SJCRH30 (cell line): ENCODE data around the gene PROB1. TPM values are rescaled to one million over a fixed set of nuclear protein-coding genes. Genes with fewer than 3 reads are reported as not detected.
"Not testable (repeated sequence)": the region's sequence is repeated elsewhere in the genome, so short reads cannot be mapped to it uniquely, and the experiment has no call there.

ENCODE experiments used
- DNase-seq, 2 experiments: peaks; one replicate each; pipeline ENCODE4 v3.0.0-alpha.2; 2015 to 2020
- H3K27ac ChIP-seq: fragments of 250-450 bp; sonication (Bioruptor Pico); 2 replicates; pipeline ENCODE4 v1.5.1; 2020; ENCODE audit warnings: mild to moderate bottlenecking, moderate library complexity
- H3K27me3 ChIP-seq: fragments of 250-450 bp; sonication (Bioruptor Pico); 2 replicates; pipeline ENCODE4 v1.5.1; 2020; ENCODE audit warnings: mild to moderate bottlenecking, moderate library complexity
- H3K36me3 ChIP-seq: fragments of 250-450 bp; sonication (Bioruptor Pico); 2 replicates; pipeline ENCODE4 v1.5.1; 2020; ENCODE audit warnings: mild to moderate bottlenecking, moderate library complexity
- H3K4me1 ChIP-seq: fragments of 250-450 bp; sonication (Bioruptor Pico); 2 replicates; pipeline ENCODE4 v1.5.1; 2020; ENCODE audit warnings: mild to moderate bottlenecking, moderate library complexity
- H3K4me3 ChIP-seq: fragments of 250-450 bp; sonication (Bioruptor Pico); 2 replicates; pipeline ENCODE4 v1.5.1; 2020; ENCODE audit warnings: mild to moderate bottlenecking, moderate library complexity
- H3K9me3 ChIP-seq: fragments of 250-450 bp; sonication (Bioruptor Pico); replicated peaks from 2 replicates; pipeline ENCODE4 v1.5.1; 2020; ENCODE audit warnings: mild to moderate bottlenecking, moderate library complexity
- total RNA-seq: library from RNA; depleted of rRNA; stranded (reverse); fragments of >200 nt; shearing (Covaris generic); gene quantifications from 2 replicates; pipeline ENCODE4 v1.2.3, GENCODE V29; 2014; rRNA removed

PROB1 gene, protein sequence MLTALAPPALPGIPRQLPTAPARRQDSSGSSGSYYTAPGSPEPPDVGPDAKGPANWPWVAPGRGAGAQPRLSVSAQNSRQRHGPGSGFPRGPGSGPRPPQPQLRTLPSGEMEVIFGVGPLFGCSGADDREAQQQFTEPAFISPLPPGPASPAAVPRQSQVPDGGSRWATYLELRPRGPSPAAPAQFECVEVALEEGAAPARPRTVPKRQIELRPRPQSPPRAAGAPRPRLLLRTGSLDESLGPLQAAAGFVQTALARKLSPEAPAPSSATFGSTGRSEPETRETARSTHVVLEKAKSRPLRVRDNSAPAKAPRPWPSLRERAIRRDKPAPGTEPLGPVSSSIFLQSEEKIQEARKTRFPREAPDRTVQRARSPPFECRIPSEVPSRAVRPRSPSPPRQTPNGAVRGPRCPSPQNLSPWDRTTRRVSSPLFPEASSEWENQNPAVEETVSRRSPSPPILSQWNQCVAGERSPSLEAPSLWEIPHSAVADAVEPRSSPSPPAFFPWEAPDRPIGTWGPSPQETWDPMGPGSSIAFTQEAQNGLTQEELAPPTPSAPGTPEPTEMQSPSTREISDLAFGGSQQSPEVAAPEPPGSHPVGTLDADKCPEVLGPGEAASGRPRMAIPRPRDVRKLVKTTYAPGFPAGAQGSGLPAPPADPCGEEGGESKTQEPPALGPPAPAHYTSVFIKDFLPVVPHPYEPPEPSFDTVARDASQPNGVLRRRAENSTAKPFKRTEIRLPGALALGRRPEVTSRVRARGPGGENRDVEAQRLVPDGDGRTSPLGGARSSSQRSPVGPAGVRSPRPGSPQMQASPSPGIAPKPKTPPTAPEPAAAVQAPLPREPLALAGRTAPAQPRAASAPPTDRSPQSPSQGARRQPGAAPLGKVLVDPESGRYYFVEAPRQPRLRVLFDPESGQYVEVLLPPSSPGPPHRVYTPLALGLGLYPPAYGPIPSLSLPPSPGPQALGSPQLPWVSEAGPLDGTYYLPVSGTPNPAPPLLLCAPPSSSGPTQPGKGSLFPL
- total RNA-seq: 0.38 and 0.59 TPM in 2 replicates

DNA sequence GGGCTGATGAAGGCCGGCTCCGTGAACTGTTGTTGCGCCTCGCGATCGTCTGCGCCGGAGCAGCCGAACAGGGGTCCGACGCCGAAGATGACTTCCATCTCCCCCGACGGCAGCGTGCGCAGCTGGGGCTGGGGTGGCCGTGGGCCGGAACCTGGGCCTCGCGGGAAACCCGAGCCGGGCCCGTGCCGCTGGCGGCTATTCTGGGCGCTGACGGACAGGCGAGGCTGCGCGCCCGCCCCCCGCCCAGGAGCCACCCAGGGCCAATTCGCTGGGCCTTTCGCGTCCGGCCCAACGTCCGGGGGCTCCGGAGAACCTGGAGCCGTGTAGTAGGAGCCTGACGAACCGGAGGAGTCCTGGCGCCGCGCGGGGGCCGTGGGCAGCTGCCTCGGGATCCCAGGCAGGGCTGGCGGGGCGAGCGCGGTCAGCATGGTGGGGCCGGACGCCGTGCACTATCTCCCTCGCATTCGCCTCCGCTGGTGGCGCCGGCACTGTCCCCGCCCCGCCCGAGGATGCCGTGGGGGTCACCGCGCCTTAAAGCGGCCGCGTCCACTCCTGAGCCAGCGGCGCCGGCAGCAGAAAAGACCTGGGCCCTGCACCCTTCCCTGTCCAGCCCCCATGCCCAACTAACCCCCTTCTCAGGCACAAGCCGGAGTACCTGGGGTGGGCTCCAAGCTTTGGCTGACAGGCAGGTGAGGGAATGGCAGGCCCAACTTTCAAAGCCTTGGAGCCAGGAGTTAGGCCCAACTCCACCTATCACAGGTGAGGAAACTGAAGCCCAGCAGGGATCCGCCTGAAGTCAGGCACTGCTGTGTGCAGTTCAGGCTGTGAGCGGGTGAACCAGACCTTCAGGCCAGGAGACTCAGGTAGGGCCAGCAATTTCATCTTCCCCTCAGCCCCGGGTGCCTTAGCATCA, at the start of gene PROB1:
TSS of gene PROB1 (minus strand) at position 451 of the 913 bp plus-strand sequence. CDS start at position 428, 23 bp downstream.
- no peaks in the 10 kb centered on the region for H3K36me3 ChIP-seq
- H3K4me3 ChIP-seq: no peak within 1 kb of the TSS
- peak within 1 kb of the TSS; percentile 37 for H3K27ac ChIP-seq
- DNase-seq: no peak
- no peaks in the 10 kb centered on the region for H3K27me3 ChIP-seq
- 0 out of 2 replicates have a peak, but pooled peaks cover 3% of the 10 kb centered on the region for H3K9me3 ChIP-seq
- peaks cover 14% of the 10 kb centered on the region for H3K4me1 ChIP-seq

DNA sequence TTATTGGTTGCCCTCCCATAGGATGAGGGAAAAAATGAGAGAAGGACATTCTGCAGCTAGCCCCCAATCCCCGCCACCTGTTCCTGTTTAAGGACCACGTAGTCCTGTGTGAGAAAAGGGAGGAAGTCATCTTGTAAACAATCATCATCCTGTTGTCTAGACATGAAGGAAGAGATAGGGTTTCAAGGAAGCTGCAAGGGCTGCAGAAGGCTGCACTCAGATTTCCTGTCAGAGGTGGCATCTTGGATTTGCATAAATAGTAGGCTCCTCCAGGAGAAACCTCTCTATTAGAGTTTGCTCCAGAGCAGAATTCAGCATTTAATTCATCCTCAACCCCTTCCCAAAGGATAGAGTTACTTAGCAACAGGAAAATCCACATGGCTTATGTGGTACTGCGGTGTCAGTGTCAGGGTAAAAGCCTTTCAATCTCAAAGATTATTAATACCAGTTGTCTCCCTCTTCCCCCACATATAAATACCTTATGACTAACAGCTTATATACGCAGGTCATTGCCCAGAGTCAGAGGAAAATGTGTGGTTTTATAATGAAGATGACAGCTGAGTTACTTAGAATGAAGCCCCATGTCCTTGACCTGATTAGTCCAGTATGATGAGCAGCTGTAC, 49.0 kb upstream of the PROB1 start:
- Histone ChIP-seq H3K27me3 (no peaks in the 10 kb centered on the region), H3K4me1 (peaks cover 41% of the 10 kb centered on the region), H3K36me3 (no peaks in the 10 kb centered on the region), H3K27ac (peak overlapping the region; percentile 68), H3K4me3 (no peak overlapping the region), H3K9me3 (no peaks in the 10 kb centered on the region)
- peak; percentile 80 to 87 for DNase-seq

DNA sequence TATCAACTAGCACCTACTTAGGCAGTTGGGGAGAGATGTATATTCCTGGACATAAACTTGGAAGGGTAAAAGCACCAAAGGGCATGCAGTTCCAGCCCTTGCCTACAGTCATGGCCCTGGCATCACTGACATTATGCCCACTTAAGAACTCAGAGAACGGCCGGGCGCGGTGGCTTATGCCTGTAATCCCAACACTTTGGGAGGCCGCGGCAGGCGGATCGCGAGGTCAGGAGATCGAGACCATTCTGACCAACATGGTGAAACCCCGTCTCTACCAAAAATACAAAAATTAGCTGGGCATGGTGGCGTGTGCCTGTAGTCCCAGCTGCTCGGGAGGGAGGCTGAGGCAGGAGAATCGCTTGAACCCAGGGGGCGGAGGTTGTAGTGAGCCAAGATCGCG, 45.5 kb upstream of the PROB1 start:
- H3K27me3 ChIP-seq, DNase-seq, H3K9me3 ChIP-seq, H3K4me3 ChIP-seq, H3K36me3 ChIP-seq, H3K27ac ChIP-seq: not testable (repeated sequence)
- H3K4me1 ChIP-seq: peaks cover 39% of the 10 kb centered on the region

DNA sequence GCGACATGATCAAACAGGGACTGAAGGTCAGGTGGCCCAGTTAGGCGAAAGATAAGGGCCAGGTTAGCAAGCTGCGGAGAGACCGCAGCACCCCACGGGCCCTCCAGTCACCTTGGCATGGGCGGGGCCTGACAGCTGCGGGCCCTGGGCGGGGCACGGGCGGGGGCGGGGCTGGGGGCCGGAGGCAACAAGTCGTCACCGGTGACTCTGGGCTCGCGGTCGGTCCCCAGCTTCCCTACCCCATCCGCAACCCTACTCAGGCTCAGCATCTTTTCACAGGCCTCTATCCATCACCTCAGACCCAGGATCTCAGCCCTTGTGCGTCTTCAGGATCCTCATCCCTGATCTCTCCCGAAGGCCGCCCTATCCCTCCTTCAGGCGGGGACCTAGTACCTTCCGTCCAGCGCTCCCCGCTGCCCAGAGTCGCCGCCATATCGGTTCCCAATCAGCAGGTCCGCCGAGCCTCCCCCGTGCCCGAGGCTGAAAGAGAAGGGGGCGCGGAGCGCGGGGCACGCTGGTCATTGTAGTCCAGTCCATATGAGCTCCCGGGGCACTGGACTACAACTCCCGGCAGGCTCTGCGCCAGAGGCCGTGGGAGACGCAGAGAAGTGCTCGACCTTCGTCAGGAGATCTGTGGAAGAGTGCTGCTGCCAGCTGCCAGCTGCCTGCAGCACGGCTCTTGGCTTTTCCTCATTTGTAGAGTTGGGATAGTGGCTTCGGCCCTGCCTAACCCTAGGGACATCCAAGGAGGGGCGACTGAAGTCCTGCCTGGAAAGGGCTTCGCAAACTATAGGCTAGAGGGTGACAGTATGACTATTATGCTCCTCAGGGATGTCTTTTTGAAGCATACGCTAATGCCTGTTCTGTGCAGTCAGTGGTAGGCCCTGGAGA, 44.4 kb upstream of the PROB1 start, which contains the start of gene DNAJC18:
TSS of gene DNAJC18 (minus strand) at position 513 of the 891 bp plus-strand sequence. CDS start at position 433, 80 bp downstream.
- no peaks in the 10 kb centered on the region for H3K9me3 ChIP-seq
- H3K4me1 ChIP-seq: peaks cover 28% of the 10 kb centered on the region
- H3K4me3 ChIP-seq: peak within 1 kb of the TSS; percentile 82
- peak within 1 kb of the TSS; percentile 81 for H3K27ac ChIP-seq
- H3K36me3 ChIP-seq: peaks cover 3% of the 10 kb centered on the region
- DNase-seq: peak; percentile 97 to 98
- no peaks in the 10 kb centered on the region for H3K27me3 ChIP-seq

DNA sequence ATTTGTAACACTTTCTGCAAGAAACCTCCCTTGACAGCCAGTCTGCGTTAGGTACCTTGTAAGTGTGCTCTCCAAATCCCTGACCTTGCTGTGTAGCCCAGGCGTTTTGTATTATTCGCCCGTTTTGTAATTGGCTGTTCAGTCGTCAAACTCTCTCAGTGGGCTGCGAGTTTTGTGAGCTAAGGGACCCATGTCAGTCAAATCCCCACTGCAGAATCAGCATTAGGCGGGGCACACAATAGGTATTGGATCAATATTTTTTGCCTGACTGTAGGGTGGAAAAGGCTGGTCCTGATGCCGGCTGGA, 43.8 kb upstream of the PROB1 start:
- peak overlapping the region; percentile 82 for H3K4me3 ChIP-seq
- DNase-seq: no peak
- no peaks in the 10 kb centered on the region for H3K9me3 ChIP-seq
- H3K27ac ChIP-seq: no peak overlapping the region; the same call in 1 of the 2 replicates
- peaks cover 22% of the 10 kb centered on the region for H3K4me1 ChIP-seq
- H3K36me3 ChIP-seq: peaks cover 3% of the 10 kb centered on the region
- no peaks in the 10 kb centered on the region for H3K27me3 ChIP-seq

DNA sequence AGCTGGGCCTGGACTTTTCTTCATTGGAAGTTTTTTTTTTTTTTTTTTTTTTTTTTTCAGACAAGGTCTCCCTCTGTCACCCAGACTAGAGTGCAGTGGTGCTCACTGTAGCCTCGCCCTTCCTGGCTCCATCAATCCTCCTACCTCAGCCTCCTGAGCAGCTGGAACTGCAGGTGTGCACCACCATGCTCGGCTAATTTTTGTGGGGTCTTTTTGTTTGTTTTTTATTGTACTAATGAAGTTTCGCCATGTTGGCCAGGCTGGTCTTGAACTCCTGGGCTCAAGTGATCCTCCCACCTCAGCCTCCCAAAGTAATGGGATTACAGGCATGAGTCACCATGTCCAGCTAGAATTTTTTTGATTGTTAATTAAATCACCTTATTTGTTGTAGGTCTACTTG, 40.8 kb upstream of the PROB1 start:
- H3K36me3 ChIP-seq: peaks cover 3% of the 10 kb centered on the region
- no peak for DNase-seq
- H3K27ac ChIP-seq: no peak overlapping the region
- peaks cover 11% of the 10 kb centered on the region; the same call in 1 of the 2 replicates for H3K4me1 ChIP-seq
- no peaks in the 10 kb centered on the region for H3K27me3 ChIP-seq
- H3K9me3 ChIP-seq: no peaks in the 10 kb centered on the region
- H3K4me3 ChIP-seq: no peak overlapping the region

DNA sequence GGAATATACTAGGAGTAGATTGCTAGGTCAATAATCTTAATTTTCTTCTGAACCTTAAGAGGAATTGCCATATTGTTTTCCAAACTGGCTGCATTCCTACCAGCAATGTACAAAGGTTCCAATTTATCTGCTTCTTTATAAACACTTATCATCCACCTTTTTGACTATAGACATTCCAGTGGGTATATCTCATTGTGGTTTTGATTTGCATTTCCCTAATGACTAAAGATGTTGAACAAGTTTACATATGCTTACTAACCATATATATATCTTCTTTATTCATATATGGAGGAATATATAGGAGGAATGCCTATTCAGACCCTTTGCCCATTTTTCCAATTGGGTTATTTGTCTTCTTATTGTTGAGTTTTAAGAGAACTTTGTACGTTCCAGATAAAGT, 36.8 kb upstream of the PROB1 start:
- peaks cover 4% of the 10 kb centered on the region; the same call in 1 of the 2 replicates for H3K4me1 ChIP-seq
- H3K36me3 ChIP-seq: peaks cover 12% of the 10 kb centered on the region
- H3K27me3 ChIP-seq: no peaks in the 10 kb centered on the region
- H3K27ac ChIP-seq: no peak overlapping the region
- no peak for DNase-seq
- no peaks in the 10 kb centered on the region for H3K9me3 ChIP-seq
- no peak overlapping the region for H3K4me3 ChIP-seq

DNA sequence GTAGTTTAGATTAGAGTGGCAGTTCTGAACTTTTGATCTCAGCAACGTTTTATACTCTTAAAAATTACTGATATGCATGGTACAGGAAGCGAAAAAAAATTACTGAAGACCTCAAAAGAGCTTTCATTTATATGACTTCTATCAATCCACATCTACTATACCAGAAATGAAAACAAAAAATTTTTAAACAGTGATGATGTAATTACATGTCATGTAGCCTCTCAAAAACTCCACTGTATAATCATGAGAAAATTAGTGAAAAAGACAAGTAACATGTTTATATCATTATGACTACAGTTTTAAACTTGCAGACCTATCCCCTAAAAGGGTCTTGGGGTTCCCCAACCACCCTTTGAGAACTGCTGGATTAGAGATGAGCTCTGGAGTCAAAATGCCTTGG, 35.1 kb upstream of the PROB1 start:
- no peak overlapping the region for H3K4me3 ChIP-seq
- no peaks in the 10 kb centered on the region for H3K9me3 ChIP-seq
- H3K4me1 ChIP-seq: peaks cover 14% of the 10 kb centered on the region
- no peak overlapping the region for H3K27ac ChIP-seq
- DNase-seq: no peak
- no peaks in the 10 kb centered on the region for H3K27me3 ChIP-seq
- peaks cover 20% of the 10 kb centered on the region for H3K36me3 ChIP-seq

DNA sequence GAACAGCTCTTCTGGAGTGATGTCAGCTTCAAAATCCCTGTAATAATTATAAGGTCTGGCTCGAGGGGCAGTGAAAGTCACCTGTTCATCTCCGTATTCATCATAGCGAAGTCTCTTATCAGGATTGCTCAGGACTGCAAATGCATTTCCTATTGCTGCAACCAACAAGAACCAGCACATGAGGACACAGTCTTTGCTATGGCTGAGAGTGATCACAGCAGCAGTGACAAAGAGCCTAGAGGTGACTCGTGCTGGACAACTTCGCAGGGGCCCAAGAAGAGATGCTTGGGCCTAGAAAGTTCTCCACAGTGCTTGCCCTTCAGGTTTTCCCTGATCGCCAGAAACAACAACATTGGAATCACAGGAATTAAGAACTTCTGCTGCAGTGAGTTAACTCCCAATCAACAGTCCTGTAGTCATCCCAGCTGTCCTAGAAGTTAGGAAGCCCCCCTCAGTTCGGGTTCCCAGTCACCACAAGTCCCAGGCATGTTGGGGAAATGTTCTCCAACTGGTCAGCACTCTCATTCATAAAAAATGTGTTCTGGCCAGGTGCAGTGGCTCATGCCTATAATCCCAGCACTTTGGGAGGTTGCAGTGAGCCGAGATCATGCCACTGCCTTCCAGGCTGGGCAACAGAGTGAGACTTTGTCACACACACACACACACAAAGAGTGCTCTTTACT, 31.4 kb upstream of the PROB1 start:
- Histone ChIP-seq H3K4me3 (no peak overlapping the region), H3K27ac (peak overlapping the region; percentile 45), H3K4me1 (peaks cover 17% of the 10 kb centered on the region), H3K9me3 (no peaks in the 10 kb centered on the region; the same call in 1 of the 2 replicates), H3K36me3 (peaks cover 19% of the 10 kb centered on the region), H3K27me3 (no peaks in the 10 kb centered on the region)
- DNase-seq: peak; percentile 67 to 69

DNA sequence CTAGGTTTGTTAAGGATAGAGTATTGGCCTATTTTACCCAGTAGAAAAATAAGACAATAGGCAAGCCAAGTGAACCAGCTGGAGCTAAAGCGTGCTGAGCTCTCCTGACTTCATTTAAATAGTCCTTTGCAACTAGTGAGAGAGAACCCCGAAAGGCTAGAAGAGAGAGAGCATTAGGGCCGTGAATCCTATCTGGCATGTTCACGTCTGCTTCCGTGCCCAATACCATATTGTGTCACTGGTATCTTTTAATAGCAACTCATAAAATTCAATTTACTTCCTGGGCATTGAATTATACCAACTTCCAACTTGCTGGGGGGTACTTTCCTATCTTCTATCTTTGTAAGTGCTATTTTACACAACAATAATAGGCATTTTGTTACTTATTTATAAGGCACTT, 30.6 kb upstream of the PROB1 start:
- H3K36me3 ChIP-seq: peaks cover 19% of the 10 kb centered on the region
- peak overlapping the region; percentile 45 for H3K27ac ChIP-seq
- no peak for DNase-seq
- no peaks in the 10 kb centered on the region; the same call in 1 of the 2 replicates for H3K9me3 ChIP-seq
- no peak overlapping the region for H3K4me3 ChIP-seq
- H3K27me3 ChIP-seq: no peaks in the 10 kb centered on the region
- H3K4me1 ChIP-seq: peaks cover 17% of the 10 kb centered on the region

DNA sequence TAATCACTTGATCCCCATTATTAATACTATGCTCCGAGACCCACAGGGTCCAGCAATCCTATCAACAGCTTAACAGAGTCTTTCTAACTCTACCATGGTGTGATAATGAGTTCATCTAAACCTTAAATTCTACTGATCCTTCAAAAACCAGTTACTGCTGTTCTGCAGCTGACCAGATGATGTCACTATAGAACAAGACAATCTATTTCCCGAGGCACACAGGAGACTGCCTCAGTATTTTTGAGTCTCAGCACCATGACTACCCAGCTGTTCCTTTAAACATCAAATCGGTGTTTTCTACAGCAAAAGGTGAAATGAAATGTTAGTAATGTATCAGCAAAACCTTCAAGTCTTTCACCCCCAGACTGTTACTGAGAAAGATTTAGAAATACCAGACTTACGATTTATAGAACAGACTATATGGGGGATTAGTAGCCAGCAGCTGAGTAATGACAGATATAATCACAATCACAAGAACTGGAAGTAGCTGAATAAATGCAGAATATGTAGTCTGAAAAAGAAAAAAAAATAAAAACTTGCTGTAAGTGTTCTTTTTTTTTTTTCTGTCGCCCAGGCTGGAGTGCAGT, 27.5 kb upstream of the PROB1 start:
- Histone ChIP-seq H3K36me3 (peaks cover 26% of the 10 kb centered on the region), H3K27ac (no peak overlapping the region), H3K27me3 (no peaks in the 10 kb centered on the region), H3K4me1 (peaks cover 17% of the 10 kb centered on the region), H3K4me3 (no peak overlapping the region), H3K9me3 (no peaks in the 10 kb centered on the region; the same call in 1 of the 2 replicates)
- peak; percentile 53 to 85 for DNase-seq
